Measurements from ENCODE around the gene PHF8.

The PHF8 gene

DNA sequence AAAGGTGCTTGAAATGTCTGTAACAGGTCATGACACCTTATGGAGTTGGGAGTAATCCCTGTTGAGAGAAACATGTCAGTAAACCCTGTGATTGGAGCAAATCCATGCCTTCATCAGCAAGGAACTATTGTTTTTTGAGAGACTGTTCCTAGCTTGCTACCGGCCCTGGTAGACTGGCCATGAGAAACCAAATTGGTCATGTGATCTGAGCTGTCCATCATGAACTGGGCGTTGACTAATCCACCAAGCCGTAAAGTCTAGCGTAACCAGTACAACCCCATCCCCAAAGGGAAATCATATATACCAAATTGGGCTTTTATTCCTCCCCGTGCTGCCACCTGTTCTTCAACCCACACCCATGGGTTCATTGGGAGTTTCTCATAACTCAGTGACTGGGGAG lies 143.7 kb downstream of the PHF8 start:
- no peak overlapping the region for H3K9ac ChIP-seq (ENCODE audit: low read length)
- no peaks in the 10 kb centered on the region for H3K9me3 ChIP-seq (ENCODE audit: control insufficient read depth, low read length)
- H3K4me3 ChIP-seq (ENCODE audit: low read length), result no peak overlapping the region

DNA sequence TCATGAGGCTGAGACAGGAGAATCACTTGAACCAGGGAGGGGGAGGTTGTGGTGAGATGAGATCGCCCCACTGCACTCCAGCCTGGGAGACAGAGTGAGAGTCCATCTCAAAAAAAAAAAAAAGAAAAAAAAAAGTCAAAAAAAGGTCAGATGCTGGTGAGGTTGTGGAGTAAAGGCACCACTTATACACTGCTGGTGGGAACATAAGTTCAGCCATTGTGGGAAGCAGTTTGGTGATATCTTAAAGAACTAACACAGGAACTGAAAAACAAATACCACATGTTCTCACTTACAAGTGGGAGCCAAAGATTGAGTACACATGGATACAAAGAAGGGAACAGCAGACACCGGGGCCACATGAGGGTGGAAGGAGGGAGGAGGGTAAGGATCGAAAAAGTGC lies 149.0 kb downstream of the PHF8 start:
- no peaks in the 10 kb centered on the region for H3K27me3 ChIP-seq (ENCODE audit: control insufficient read depth, insufficient read depth, low read length)
- H3K4me3 ChIP-seq (ENCODE audit: low read length), result no peak overlapping the region
- no peaks in the 10 kb centered on the region for H3K9me3 ChIP-seq (ENCODE audit: control insufficient read depth, low read length)
- no peak overlapping the region for H3K9ac ChIP-seq (ENCODE audit: low read length)
- H3K36me3 ChIP-seq (ENCODE audit: control insufficient read depth, insufficient read depth, low read length), result no peaks in the 10 kb centered on the region
- no peaks in the 10 kb centered on the region for H3K4me1 ChIP-seq (ENCODE audit: control insufficient read depth, insufficient read depth, low read length)

More for the DNA sequence above, 143.7 kb downstream of the PHF8 start:
- H3K27me3 ChIP-seq (ENCODE audit: control insufficient read depth, insufficient read depth, low read length), result no peaks in the 10 kb centered on the region
- no peaks in the 10 kb centered on the region for H3K36me3 ChIP-seq (ENCODE audit: control insufficient read depth, insufficient read depth, low read length)
- H3K4me1 ChIP-seq (ENCODE audit: control insufficient read depth, insufficient read depth, low read length), result no peaks in the 10 kb centered on the region

Measured in mucosa of stomach (tissue), 1 donor.